Spleen (tissue), 11 donors: ENCODE results near the gene SLC24A3. TPM values are rescaled to one million over a fixed set of nuclear protein-coding genes. Genes with fewer than 3 reads are reported as not detected.

Experiments
- DNase-seq: peaks from one replicate; pipeline ENCODE4 v3.0.0-alpha.2; 2020
- H3K27ac ChIP-seq, 8 donors: fragments of 200-600 bp; sonication (generic) in 7 of 8; 1 replicate in 4 of 8; 2 replicates in 4 of 8; pipeline versions ENCODE4 v1.5.0 to v1.8.0; 2016 to 2021; ENCODE audit warnings: inconsistent platforms in 4 of 8, mild to moderate bottlenecking in 4 of 8, moderate library complexity in 1 of 8
- H3K27me3 ChIP-seq, 7 donors: fragments of 200-600 bp; sonication (generic) in 6 of 7; replicated peaks in 1 of 7; 1 replicate in 4 of 7; 2 replicates in 3 of 7; pipeline versions ENCODE4 v1.5.0 to v1.8.0; 2016 to 2021; ENCODE audit warnings: inconsistent platforms in 3 of 7, mild to moderate bottlenecking in 1 of 7
- H3K36me3 ChIP-seq, 6 donors: fragments of 200-600 bp; sonication (generic) in 5 of 6; 1 replicate in 4 of 6; 2 replicates in 2 of 6; pipeline versions ENCODE4 v1.5.0 to v1.8.0; 2016 to 2021; ENCODE audit warnings: inconsistent platforms in 2 of 6
- H3K4me1 ChIP-seq, 6 donors: fragments of 200-600 bp; sonication (generic) in 5 of 6; 1 replicate in 3 of 6; 2 replicates in 3 of 6; pipeline versions ENCODE4 v1.5.0 to v1.8.0; 2016 to 2021; ENCODE audit warnings: inconsistent platforms in 3 of 6
- H3K4me3 ChIP-seq, 8 donors: fragments of 200-600 bp; sonication (generic) in 7 of 8; 1 replicate in 4 of 8; 2 replicates in 4 of 8; pipeline versions ENCODE4 v1.5.0 to v1.8.0; 2016 to 2021; ENCODE audit warnings: inconsistent platforms in 4 of 8, mild to moderate bottlenecking in 4 of 8, moderate library complexity in 2 of 8
- H3K9me3 ChIP-seq, 8 donors: fragments of 200-600 bp; sonication (generic) in 7 of 8; 1 replicate in 4 of 8; 2 replicates in 4 of 8; pipeline versions ENCODE4 v1.5.0 to v1.8.0; 2016 to 2021; ENCODE audit warnings: inconsistent platforms in 4 of 8
- POLR2A ChIP-seq, 3 donors: fragments of 450-650 bp; IDR thresholded peaks; one replicate each; pipeline ENCODE4 v1.5.1; 2017; ENCODE audit warnings: antibody characterized with exemption in 3 of 3, mild to moderate bottlenecking in 1 of 3
- POLR2AphosphoS5 ChIP-seq, 3 donors: sonication (generic); formaldehyde crosslinking; IDR thresholded peaks; one replicate each; pipeline ENCODE4 v1.5.1; 2017; ENCODE audit warnings: antibody characterized with exemption in 3 of 3
- WGBS, 5 donors: extraction: QIAGEN DNeasy Blood & Tissue Kit in 3 of 5; methylation state at CpG; one replicate each; pipeline versions ENCODE4 v1.1.5 to v1.1.7; 2013 to 2018; 5-methylcytosine and 5-hydroxymethylcytosine counted together
- intact Hi-C: fragments of 100-400 bp; cut with DNase I; formaldehyde crosslinking; loops from one replicate; pipeline ENCODE4 v1.15.0; 2023; ENCODE audit warnings: low total_unique reads
- polyA plus RNA-seq, 3 donors: library from polyadenylated mRNA; stranded (reverse); fragments of 200-250 nt; gene quantifications; one replicate each; pipeline ENCODE4 v1.2.1, GENCODE V29; 2013
- total RNA-seq, 7 donors: library from RNA; depleted of rRNA in 3 of 7; stranded (reverse); fragments of >200 nt in 3 of 7; fragmentation: NEBNext Ultra II Directional in 4 of 7; extraction: Animal tissue kit (Norgen Biotek cat#: 25700) in 4 of 7; gene quantifications; one replicate each; pipeline versions ENCODE4 v1.1.0 to v1.2.1, GENCODE V29; 2016 to 2021
- TF ChIP-seq, protein P1 (sequence below), 11 experiments: fragments of 200-600 bp in 7 of 11; fragments of 450-650 bp in 4 of 11; sonication (generic) in 4 of 11; IDR thresholded peaks in 8 of 11; conservative IDR thresholded peaks in 3 of 11; 1 replicate in 7 of 11; 2 replicates in 4 of 11; pipeline versions ENCODE4 v1.4.0 to v1.8.0; 2016 to 2021; ENCODE audit warnings: antibody characterized with exemption in 11 of 11, inconsistent platforms in 4 of 11, mild to moderate bottlenecking in 1 of 11
- donor health status: healthy with polysubstance abuse.
- donor health status: DM: no; HTN: no; CAD: no; lungs with moderate emphysema.
- donor health status: DM: no; HTN: no; CAD: no.
- donor health status: Bipolar disorder and iron deficiency.
- donor health status: healthy.
- donor health status: DM: no; HTN: no; CAD: no.
- donor health status: DM: yes; HTN: yes; CAD: no.

The SLC24A3 gene
- total and polyA plus RNA-seq, 10 donors: 0.37 to 3.9 (median 2.6) TPM

- Histone ChIP-seq H3K9me3 (no peaks in the 10 kb centered on the region), H3K27me3 (no peaks in the 10 kb centered on the region), H3K36me3 (no peaks in the 10 kb centered on the region), H3K27ac (no peak overlapping the region), H3K4me1 (no peaks in the 10 kb centered on the region), H3K4me3 (no peak overlapping the region)
- TF ChIP-seq, protein P1, sequence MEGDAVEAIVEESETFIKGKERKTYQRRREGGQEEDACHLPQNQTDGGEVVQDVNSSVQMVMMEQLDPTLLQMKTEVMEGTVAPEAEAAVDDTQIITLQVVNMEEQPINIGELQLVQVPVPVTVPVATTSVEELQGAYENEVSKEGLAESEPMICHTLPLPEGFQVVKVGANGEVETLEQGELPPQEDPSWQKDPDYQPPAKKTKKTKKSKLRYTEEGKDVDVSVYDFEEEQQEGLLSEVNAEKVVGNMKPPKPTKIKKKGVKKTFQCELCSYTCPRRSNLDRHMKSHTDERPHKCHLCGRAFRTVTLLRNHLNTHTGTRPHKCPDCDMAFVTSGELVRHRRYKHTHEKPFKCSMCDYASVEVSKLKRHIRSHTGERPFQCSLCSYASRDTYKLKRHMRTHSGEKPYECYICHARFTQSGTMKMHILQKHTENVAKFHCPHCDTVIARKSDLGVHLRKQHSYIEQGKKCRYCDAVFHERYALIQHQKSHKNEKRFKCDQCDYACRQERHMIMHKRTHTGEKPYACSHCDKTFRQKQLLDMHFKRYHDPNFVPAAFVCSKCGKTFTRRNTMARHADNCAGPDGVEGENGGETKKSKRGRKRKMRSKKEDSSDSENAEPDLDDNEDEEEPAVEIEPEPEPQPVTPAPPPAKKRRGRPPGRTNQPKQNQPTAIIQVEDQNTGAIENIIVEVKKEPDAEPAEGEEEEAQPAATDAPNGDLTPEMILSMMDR (IDR thresholded peaks at IDR 0.05 in 8 of 11, conservative IDR thresholded peaks at IDR 0.05 in 3 of 11): no peak
- TF ChIP-seq POLR2AphosphoS5 (IDR thresholded peaks at IDR 0.05) (no peak), POLR2A (IDR thresholded peaks at IDR 0.05) (no peak)
- intact Hi-C loops: no loop called here
- WGBS, 5 donors: 75 to 84% (median 81%) methylated on average over 5 of the region's 5 CpGs
- DNase-seq: no peak
Measured at GRCh38 chr20:19478320-19478895, 266.0 kb downstream of the SLC24A3 start.

- intact Hi-C loops: no loop called here
- Histone ChIP-seq H3K27ac (no peak overlapping the region), H3K4me1 (no peaks in the 10 kb centered on the region), H3K9me3 (no peaks in the 10 kb centered on the region), H3K4me3 (no peak overlapping the region), H3K36me3 (no peaks in the 10 kb centered on the region), H3K27me3 (no peaks in the 10 kb centered on the region)
- 36 to 75% (median 51%) methylated on average over 2 of the region's 2 CpGs for WGBS, 5 donors
- no peak for DNase-seq
- TF ChIP-seq, protein P1 (IDR thresholded peaks at IDR 0.05 in 8 of 11, conservative IDR thresholded peaks at IDR 0.05 in 3 of 11): no peak
- TF ChIP-seq POLR2AphosphoS5 (IDR thresholded peaks at IDR 0.05) (no peak), POLR2A (IDR thresholded peaks at IDR 0.05) (no peak)
Measured at GRCh38 chr20:19482726-19483125, 270.3 kb downstream of the SLC24A3 start.

DNA sequence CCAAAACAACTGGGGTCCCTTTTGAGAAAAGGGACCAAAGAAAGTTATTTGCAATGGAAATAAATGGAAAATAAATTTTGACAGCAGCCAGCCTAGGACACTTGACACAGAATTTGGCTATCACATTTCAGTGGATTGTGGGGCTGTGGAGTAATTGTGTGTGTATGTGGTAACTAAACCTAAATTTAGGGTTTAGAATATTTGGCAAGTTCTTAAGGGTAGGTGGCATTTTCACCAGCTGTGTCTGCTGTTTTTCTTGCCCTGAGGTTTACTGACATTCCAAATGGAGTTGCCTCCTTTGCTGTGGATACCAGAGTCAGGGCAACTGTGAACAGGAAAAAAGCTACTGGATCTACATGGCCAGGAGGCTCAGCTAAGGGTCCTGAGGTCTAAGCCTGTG lies 270.9 kb downstream of the SLC24A3 start:
- TF ChIP-seq, protein P1 (IDR thresholded peaks at IDR 0.05 in 8 of 11, conservative IDR thresholded peaks at IDR 0.05 in 3 of 11): no peak
- TF ChIP-seq POLR2AphosphoS5 (IDR thresholded peaks at IDR 0.05): no peak
- no peak for TF ChIP-seq POLR2A (IDR thresholded peaks at IDR 0.05)
- DNase-seq: no peak
- no peaks in the 10 kb centered on the region for H3K4me1 ChIP-seq
- intact Hi-C loops: no loop called here
- no peaks in the 10 kb centered on the region for H3K27me3 ChIP-seq
- no peak overlapping the region for H3K27ac ChIP-seq
- H3K4me3 ChIP-seq: no peak overlapping the region
- no peaks in the 10 kb centered on the region for H3K9me3 ChIP-seq
- H3K36me3 ChIP-seq: no peaks in the 10 kb centered on the region

DNA sequence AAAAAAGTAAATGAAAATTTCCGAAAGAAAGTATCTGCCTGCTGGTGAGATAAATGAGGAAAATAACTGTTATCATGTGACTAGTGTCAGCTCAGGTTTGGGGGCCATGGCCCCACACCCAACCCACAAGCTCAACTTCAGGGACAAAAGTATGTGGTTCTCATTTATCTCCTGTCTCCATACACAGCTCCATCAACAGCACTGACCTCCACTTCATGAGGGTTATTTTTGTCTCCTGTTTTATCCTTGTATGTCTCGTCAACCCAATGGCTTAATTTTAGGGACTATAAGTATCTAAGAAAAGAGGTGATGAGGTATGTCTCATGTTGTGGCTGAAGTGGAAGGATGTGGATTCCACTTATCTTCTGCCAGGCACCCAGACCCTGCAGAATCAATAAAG lies 274.0 kb downstream of the SLC24A3 start:
- no peak overlapping the region for H3K4me3 ChIP-seq
- H3K27me3 ChIP-seq: no peaks in the 10 kb centered on the region
- no peak for DNase-seq
- H3K27ac ChIP-seq: no peak overlapping the region
- 86 to 95% (median 88%) methylated on average over 2 of the region's 2 CpGs for WGBS, 5 donors
- no peaks in the 10 kb centered on the region for H3K36me3 ChIP-seq
- TF ChIP-seq, protein P1 (IDR thresholded peaks at IDR 0.05 in 8 of 11, conservative IDR thresholded peaks at IDR 0.05 in 3 of 11): no peak
- no peak for TF ChIP-seq POLR2AphosphoS5 (IDR thresholded peaks at IDR 0.05)
- TF ChIP-seq POLR2A (IDR thresholded peaks at IDR 0.05): no peak
- H3K9me3 ChIP-seq: no peaks in the 10 kb centered on the region
- intact Hi-C loops: no loop called here
- no peaks in the 10 kb centered on the region for H3K4me1 ChIP-seq
